Measurements from ENCODE around the gene BCL7C. TPM values are rescaled to one million over a fixed set of nuclear protein-coding genes. Genes with fewer than 3 reads are reported as not detected.

Gene BCL7C
- total and polyA plus RNA-seq, 2 of the 13 experiments (the other 11 are each of a cell fraction or from before 2014, with no cell fraction given): 17.7 to 33.8 TPM

DNA sequence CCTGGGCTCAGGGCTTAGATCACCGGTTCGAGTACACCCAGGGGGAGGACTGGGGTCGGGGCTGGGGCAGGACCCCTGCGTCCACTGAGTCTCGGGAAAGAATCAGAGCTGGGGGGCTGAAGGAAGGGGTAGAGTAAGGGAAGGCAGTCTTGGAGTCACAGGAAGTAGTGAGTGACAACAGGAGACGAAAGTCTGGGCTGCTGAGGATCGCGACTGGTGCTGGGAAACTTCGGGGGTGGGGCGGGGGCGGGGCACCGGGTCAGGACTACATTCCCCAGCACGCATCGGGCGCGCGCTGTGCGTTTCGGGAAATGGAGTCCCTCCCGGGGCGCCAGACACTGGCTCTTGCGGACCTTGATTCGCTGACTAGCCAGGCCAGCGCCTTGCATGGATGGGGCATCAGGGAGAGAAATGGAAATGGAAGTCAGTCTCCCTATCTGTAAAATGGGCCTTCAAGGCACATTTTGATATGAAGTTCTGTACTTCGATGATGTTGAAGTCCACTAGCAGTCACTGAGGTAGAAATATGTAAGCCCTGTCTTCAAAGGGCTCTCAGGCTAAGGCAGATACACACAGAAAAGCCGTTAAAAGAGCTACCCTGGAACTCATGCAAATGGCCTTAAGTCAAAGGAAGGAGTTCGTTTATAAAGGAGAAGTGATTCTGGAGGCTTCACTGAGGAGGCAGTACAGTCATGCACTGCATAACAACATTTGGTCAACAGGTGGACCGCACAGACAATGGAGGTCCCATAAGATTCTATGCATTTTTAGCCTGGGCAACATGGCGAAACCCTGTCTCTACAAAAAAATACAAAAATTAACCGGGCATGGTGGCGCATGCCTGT lies 3.2 kb upstream of the BCL7C start (continued):
- TF ChIP-seq, protein P1, sequence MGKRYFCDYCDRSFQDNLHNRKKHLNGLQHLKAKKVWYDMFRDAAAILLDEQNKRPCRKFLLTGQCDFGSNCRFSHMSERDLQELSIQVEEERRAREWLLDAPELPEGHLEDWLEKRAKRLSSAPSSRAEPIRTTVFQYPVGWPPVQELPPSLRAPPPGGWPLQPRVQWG (CRISPR knock-in tag; IDR thresholded peaks at IDR 0.05; ENCODE audit: borderline replicate concordance, low read depth): no peak
- no peak for TF ChIP-seq NR1H2 (CRISPR knock-in tag; IDR thresholded peaks at IDR 0.05; ENCODE audit: borderline replicate concordance, low read depth)
- TF ChIP-seq PAX8 (CRISPR knock-in tag; IDR thresholded peaks at IDR 0.05; ENCODE audit: borderline replicate concordance): no peak
- TF ChIP-seq, protein P2, sequence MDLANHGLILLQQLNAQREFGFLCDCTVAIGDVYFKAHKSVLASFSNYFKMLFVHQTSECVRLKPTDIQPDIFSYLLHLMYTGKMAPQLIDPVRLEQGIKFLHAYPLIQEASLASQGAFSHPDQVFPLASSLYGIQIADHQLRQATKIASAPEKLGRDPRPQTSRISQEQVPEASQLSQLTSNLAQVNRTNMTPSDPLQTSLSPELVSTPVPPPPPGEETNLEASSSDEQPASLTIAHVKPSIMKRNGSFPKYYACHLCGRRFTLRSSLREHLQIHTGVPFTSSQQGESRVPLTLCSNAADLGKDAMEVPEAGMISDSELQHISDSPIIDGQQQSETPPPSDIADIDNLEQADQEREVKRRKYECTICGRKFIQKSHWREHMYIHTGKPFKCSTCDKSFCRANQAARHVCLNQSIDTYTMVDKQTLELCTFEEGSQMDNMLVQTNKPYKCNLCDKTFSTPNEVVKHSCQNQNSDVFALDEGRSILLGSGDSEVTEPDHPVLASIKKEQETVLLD (CRISPR knock-in tag; IDR thresholded peaks at IDR 0.05; ENCODE audit: low read depth): no peak; the same call in 1 of the 2 replicates
- no peak; the same call in 1 of the 2 replicates for TF ChIP-seq ZNF619 (CRISPR knock-in tag; IDR thresholded peaks at IDR 0.05)
- no peak for TF ChIP-seq MIXL1 (CRISPR knock-in tag; IDR thresholded peaks at IDR 0.05)
- TF ChIP-seq, protein P3, sequence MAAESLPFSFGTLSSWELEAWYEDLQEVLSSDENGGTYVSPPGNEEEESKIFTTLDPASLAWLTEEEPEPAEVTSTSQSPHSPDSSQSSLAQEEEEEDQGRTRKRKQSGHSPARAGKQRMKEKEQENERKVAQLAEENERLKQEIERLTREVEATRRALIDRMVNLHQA (CRISPR knock-in tag; IDR thresholded peaks at IDR 0.05): no peak
- TF ChIP-seq ZNF354B (CRISPR knock-in tag; IDR thresholded peaks at IDR 0.05): no peak
- TF ChIP-seq, protein P4, sequence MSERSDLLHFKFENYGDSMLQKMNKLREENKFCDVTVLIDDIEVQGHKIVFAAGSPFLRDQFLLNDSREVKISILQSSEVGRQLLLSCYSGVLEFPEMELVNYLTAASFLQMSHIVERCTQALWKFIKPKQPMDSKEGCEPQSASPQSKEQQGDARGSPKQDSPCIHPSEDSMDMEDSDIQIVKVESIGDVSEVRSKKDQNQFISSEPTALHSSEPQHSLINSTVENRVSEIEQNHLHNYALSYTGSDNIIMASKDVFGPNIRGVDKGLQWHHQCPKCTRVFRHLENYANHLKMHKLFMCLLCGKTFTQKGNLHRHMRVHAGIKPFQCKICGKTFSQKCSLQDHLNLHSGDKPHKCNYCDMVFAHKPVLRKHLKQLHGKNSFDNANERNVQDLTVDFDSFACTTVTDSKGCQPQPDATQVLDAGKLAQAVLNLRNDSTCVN (CRISPR knock-in tag; IDR thresholded peaks at IDR 0.05; ENCODE audit: borderline replicate concordance): no peak
- TF ChIP-seq ZNF296 (CRISPR knock-in tag; conservative IDR thresholded peaks at IDR 0.05): no peak
- TF ChIP-seq SMAD3 (CRISPR knock-in tag; IDR thresholded peaks at IDR 0.05): no peak
- TF ChIP-seq, protein P5, sequence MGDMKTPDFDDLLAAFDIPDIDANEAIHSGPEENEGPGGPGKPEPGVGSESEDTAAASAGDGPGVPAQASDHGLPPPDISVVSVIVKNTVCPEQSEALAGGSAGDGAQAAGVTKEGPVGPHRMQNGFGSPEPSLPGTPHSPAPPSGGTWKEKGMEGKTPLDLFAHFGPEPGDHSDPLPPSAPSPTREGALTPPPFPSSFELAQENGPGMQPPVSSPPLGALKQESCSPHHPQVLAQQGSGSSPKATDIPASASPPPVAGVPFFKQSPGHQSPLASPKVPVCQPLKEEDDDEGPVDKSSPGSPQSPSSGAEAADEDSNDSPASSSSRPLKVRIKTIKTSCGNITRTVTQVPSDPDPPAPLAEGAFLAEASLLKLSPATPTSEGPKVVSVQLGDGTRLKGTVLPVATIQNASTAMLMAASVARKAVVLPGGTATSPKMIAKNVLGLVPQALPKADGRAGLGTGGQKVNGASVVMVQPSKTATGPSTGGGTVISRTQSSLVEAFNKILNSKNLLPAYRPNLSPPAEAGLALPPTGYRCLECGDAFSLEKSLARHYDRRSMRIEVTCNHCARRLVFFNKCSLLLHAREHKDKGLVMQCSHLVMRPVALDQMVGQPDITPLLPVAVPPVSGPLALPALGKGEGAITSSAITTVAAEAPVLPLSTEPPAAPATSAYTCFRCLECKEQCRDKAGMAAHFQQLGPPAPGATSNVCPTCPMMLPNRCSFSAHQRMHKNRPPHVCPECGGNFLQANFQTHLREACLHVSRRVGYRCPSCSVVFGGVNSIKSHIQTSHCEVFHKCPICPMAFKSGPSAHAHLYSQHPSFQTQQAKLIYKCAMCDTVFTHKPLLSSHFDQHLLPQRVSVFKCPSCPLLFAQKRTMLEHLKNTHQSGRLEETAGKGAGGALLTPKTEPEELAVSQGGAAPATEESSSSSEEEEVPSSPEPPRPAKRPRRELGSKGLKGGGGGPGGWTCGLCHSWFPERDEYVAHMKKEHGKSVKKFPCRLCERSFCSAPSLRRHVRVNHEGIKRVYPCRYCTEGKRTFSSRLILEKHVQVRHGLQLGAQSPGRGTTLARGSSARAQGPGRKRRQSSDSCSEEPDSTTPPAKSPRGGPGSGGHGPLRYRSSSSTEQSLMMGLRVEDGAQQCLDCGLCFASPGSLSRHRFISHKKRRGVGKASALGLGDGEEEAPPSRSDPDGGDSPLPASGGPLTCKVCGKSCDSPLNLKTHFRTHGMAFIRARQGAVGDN (CRISPR knock-in tag; IDR thresholded peaks at IDR 0.05): no peak
- TF ChIP-seq, protein P6, sequence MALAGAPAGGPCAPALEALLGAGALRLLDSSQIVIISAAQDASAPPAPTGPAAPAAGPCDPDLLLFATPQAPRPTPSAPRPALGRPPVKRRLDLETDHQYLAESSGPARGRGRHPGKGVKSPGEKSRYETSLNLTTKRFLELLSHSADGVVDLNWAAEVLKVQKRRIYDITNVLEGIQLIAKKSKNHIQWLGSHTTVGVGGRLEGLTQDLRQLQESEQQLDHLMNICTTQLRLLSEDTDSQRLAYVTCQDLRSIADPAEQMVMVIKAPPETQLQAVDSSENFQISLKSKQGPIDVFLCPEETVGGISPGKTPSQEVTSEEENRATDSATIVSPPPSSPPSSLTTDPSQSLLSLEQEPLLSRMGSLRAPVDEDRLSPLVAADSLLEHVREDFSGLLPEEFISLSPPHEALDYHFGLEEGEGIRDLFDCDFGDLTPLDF (CRISPR knock-in tag; IDR thresholded peaks at IDR 0.05): no peak
- TF ChIP-seq ZNF782 (CRISPR knock-in tag; IDR thresholded peaks at IDR 0.05; ENCODE audit: borderline replicate concordance): no peak
- no peak for TF ChIP-seq ZNF431 (CRISPR knock-in tag; IDR thresholded peaks at IDR 0.05; ENCODE audit: borderline replicate concordance, low read depth)

All from HepG2 (cell line).